ENCODE results near the gene INPP5A.
"Not testable (repeated sequence)": the region's sequence is repeated elsewhere in the genome, so short reads cannot be mapped to it uniquely, and the experiment has no call there.

Gene INPP5A

GRCh38 chr10:132763545-132763944 is 226.0 kb downstream of the INPP5A start:
- no peak for DNase-seq (ENCODE audit: low read depth)

- no peak for DNase-seq (ENCODE audit: low read depth)
These were observed 226.5 kb downstream of the INPP5A start for GRCh38 chr10:132764108-132764507.

- DNase-seq (ENCODE audit: low read depth) = no peak
These were observed 227.8 kb downstream of the INPP5A start for GRCh38 chr10:132765435-132765834.

GRCh38 chr10:132766291-132766690 is 228.7 kb downstream of the INPP5A start:
- DNase-seq (ENCODE audit: low read depth) = no peak

- no peak for DNase-seq (ENCODE audit: low read depth)
These were observed 231.0 kb downstream of the INPP5A start for GRCh38 chr10:132768346-132769248.

- DNase-seq (ENCODE audit: low read depth) = no peak
These were observed 232.8 kb downstream of the INPP5A start for GRCh38 chr10:132770061-132771021.

- not testable (repeated sequence) for DNase-seq (ENCODE audit: low read depth)
These were observed 235.2 kb downstream of the INPP5A start for GRCh38 chr10:132772816-132773215.

GRCh38 chr10:132774181-132774901 is 236.8 kb downstream of the INPP5A start:
- no peak for DNase-seq (ENCODE audit: low read depth)

GRCh38 chr10:132774902-132775863 is 237.6 kb downstream of the INPP5A start:
- no peak for DNase-seq (ENCODE audit: low read depth)

- DNase-seq (ENCODE audit: low read depth) = no peak
These were observed 238.6 kb downstream of the INPP5A start for GRCh38 chr10:132776186-132776585.

GRCh38 chr10:132776821-132777220 is 239.2 kb downstream of the INPP5A start:
- no peak for DNase-seq (ENCODE audit: low read depth)

GRCh38 chr10:132777441-132777840 is 239.9 kb downstream of the INPP5A start:
- DNase-seq (ENCODE audit: low read depth) = no peak

- no peak for DNase-seq (ENCODE audit: low read depth)
These were observed 242.1 kb downstream of the INPP5A start for GRCh38 chr10:132779549-132780294.

GRCh38 chr10:132780356-132780755 is 242.8 kb downstream of the INPP5A start:
- DNase-seq (ENCODE audit: low read depth) = no peak

GRCh38 chr10:132781556-132781955 is 244.0 kb downstream of the INPP5A start:
- no peak for DNase-seq (ENCODE audit: low read depth)

- DNase-seq (ENCODE audit: low read depth) = no peak
These were observed 245.8 kb downstream of the INPP5A start for GRCh38 chr10:132783165-132783939.

GRCh38 chr10:132783940-132784865 is 246.6 kb downstream of the INPP5A start:
- no peak for DNase-seq (ENCODE audit: low read depth)

Measured in stimulated activated CD8-positive, alpha-beta memory T cell treated with anti-CD3 and anti-CD28 coated beads, Interleukin-12 subunit alpha, Interleukin-12 subunit beta, amount 100 ng/mL, for 4 hours (primary cell).